Stimulated activated CD4-positive, alpha-beta T cell treated with anti-CD3 and anti-CD28 coated beads, Interleukin-12 subunit alpha, Interleukin-12 subunit beta, amount 100 ng/mL, for 48 hours (primary cell): ENCODE results near the gene TEPSIN.

Experiments
- DNase-seq, 3 donors: peaks; one replicate each; pipeline ENCODE4 v3.0.0-alpha.2; 2020; ENCODE audit warnings: low read depth in 2 of 3, low spot score in 1 of 3

TEPSIN gene

GRCh38 chr17:81222620-81222905, 16.3 kb downstream of the TEPSIN start:
- no peak for DNase-seq

- DNase-seq = no peak
These were observed 16.8 kb downstream of the TEPSIN start for GRCh38 chr17:81221842-81222619.

- DNase-seq = no peak
These were observed 17.4 kb downstream of the TEPSIN start for GRCh38 chr17:81221371-81221841.

- no peak for DNase-seq
These were observed 19.2 kb downstream of the TEPSIN start for GRCh38 chr17:81219476-81220180.

- no peak for DNase-seq
These were observed 19.9 kb downstream of the TEPSIN start for GRCh38 chr17:81218991-81219390.

GRCh38 chr17:81218459-81218858, 20.4 kb downstream of the TEPSIN start:
- DNase-seq = no peak

GRCh38 chr17:81217491-81217890, 21.4 kb downstream of the TEPSIN start:
- no peak for DNase-seq

- no peak for DNase-seq
These were observed 24.9 kb downstream of the TEPSIN start for GRCh38 chr17:81213978-81214377.

GRCh38 chr17:81212365-81212764, 26.5 kb downstream of the TEPSIN start:
- DNase-seq = no peak

- no peak for DNase-seq
These were observed 28.0 kb downstream of the TEPSIN start for GRCh38 chr17:81210868-81211267.

GRCh38 chr17:81210466-81210865, 28.4 kb downstream of the TEPSIN start:
- no peak for DNase-seq

GRCh38 chr17:81209141-81209540, 29.7 kb downstream of the TEPSIN start:
- no peak for DNase-seq

- DNase-seq = no peak
These were observed 30.2 kb downstream of the TEPSIN start for GRCh38 chr17:81208651-81209050.

- no peak for DNase-seq
These were observed 31.0 kb downstream of the TEPSIN start for GRCh38 chr17:81207610-81208581.

GRCh38 chr17:81206657-81207056, 32.2 kb downstream of the TEPSIN start:
- DNase-seq = no peak

GRCh38 chr17:81206166-81206565, 32.7 kb downstream of the TEPSIN start:
- no peak for DNase-seq

GRCh38 chr17:81204578-81204977, 34.3 kb downstream of the TEPSIN start:
- no peak for DNase-seq

- DNase-seq = no peak
These were observed 35.7 kb downstream of the TEPSIN start for GRCh38 chr17:81203136-81203535.

GRCh38 chr17:81202318-81202717, 36.5 kb downstream of the TEPSIN start:
- no peak for DNase-seq

- peak in 1 of 3 donors; percentile 14 for DNase-seq
These were observed 37.9 kb downstream of the TEPSIN start for GRCh38 chr17:81200695-81201580.

- DNase-seq = no peak
These were observed 38.7 kb downstream of the TEPSIN start for GRCh38 chr17:81200201-81200600.
